Muscle layer of colon (tissue), 2 donors: ENCODE results near the gene ETV6.

Source experiments
- H3K27ac ChIP-seq: one replicate; pipeline ENCODE4 v1.7.0; 2013; ENCODE audit warnings: low read depth, mild to moderate bottlenecking, low read length, moderate library complexity
- H3K27me3 ChIP-seq, 2 donors: one replicate each; pipeline ENCODE4 v1.7.0; 2013; ENCODE audit warnings: low read length in 2 of 2, mild to moderate bottlenecking in 2 of 2; ENCODE audit not compliant: insufficient read depth in 2 of 2, control insufficient read depth in 1 of 2
- H3K36me3 ChIP-seq: one replicate; pipeline ENCODE4 v1.7.0; 2013; ENCODE audit warnings: mild to moderate bottlenecking, low read length; ENCODE audit not compliant: insufficient read depth
- H3K4me1 ChIP-seq: one replicate; pipeline ENCODE4 v1.7.0; 2013; ENCODE audit warnings: mild to moderate bottlenecking, low read length; ENCODE audit not compliant: insufficient read depth
- H3K4me3 ChIP-seq, 2 donors: one replicate each; pipeline ENCODE4 v1.7.0; 2013; ENCODE audit warnings: low read length in 2 of 2, low read depth in 1 of 2, mild to moderate bottlenecking in 1 of 2, moderate library complexity in 1 of 2
- H3K9ac ChIP-seq: one replicate; pipeline ENCODE4 v1.7.0; 2013; ENCODE audit warnings: low read length
- H3K9me3 ChIP-seq: one replicate; pipeline ENCODE4 v1.7.0; 2013; ENCODE audit warnings: mild to moderate bottlenecking, low read length
- donor health status: abdominal sarcoma.
- donor health status: Adenocarcinoma of cecum.

The ETV6 gene

GRCh38 chr12:11710431-11710830, 61.0 kb downstream of the ETV6 start:
- Histone ChIP-seq H3K9me3 (no peaks in the 10 kb centered on the region), H3K4me1 (peaks cover 64% of the 10 kb centered on the region), H3K4me3 (no peak overlapping the region), H3K36me3 (peaks cover 4% of the 10 kb centered on the region), H3K27ac (peak overlapping the region; percentile 29), H3K27me3 (no peaks in the 10 kb centered on the region), H3K9ac (no peak overlapping the region)

DNA sequence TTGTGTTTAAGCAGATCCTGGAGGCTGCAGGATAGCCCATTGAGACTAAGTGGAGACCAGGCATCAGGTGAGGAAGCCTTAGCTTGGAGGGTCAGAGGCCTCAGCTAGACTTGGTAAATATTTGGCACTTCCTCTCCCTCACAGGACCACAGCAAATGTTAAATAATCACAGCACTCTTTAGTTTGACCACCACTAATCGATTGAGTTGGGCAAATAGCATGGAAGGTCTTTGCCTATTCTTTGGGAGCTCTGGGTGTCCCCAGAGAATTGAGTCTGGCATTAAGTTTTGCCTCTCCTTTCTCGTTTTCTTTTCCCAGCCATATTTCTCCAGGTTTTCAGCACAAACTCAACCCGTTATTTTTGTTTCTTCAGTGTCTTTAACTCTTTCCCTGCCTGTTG, 61.4 kb downstream of the ETV6 start:
- Histone ChIP-seq H3K4me1 (peaks cover 59% of the 10 kb centered on the region), H3K4me3 (no peak overlapping the region), H3K9ac (no peak overlapping the region), H3K9me3 (no peaks in the 10 kb centered on the region), H3K36me3 (peaks cover 4% of the 10 kb centered on the region), H3K27ac (no peak overlapping the region), H3K27me3 (no peaks in the 10 kb centered on the region)

DNA sequence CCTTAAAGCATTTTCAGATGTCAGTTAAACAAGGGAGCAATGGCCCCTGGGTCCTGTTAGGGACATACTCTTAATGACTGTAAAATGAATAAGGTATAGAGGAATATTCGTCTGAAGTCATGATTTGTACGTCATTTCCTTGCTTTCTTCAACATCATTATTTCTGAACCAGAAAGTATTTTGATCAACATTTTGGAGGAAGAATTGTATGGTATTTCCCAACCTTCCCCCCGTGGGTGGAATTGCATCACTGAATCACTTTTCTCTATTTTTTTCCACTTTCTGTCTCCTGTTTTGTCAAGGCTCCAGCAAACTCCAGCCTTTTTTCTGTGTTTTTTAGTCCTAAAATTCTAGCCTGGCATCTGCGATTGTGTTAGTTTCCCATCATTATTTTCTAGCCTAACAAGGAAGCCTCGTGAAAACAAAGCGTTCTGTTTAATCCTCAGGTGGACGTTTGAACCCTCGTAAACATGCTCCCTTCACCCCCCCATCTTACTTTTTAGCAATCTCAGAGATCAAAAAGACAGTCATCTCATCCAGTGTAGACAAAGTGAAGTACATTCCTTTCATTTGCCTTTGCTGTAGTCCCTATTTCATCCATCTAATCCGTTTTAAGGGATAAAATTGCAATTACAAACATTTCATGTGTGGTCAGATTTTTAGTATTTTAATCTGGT, 62.3 kb downstream of the ETV6 start:
- Histone ChIP-seq H3K36me3 (peaks cover 4% of the 10 kb centered on the region), H3K9ac (no peak overlapping the region), H3K4me1 (peaks cover 53% of the 10 kb centered on the region), H3K4me3 (no peak overlapping the region), H3K9me3 (no peaks in the 10 kb centered on the region), H3K27me3 (no peaks in the 10 kb centered on the region), H3K27ac (no peak overlapping the region)

- no peak overlapping the region for H3K27ac ChIP-seq
- H3K27me3 ChIP-seq, result no peaks in the 10 kb centered on the region
- H3K4me1 ChIP-seq, result peaks cover 53% of the 10 kb centered on the region
- H3K9me3 ChIP-seq, result no peaks in the 10 kb centered on the region
- H3K9ac ChIP-seq, result no peak overlapping the region
- peaks cover 4% of the 10 kb centered on the region for H3K36me3 ChIP-seq
- H3K4me3 ChIP-seq, result no peak overlapping the region
Measured at GRCh38 chr12:11712491-11712890, 63.0 kb downstream of the ETV6 start.

DNA sequence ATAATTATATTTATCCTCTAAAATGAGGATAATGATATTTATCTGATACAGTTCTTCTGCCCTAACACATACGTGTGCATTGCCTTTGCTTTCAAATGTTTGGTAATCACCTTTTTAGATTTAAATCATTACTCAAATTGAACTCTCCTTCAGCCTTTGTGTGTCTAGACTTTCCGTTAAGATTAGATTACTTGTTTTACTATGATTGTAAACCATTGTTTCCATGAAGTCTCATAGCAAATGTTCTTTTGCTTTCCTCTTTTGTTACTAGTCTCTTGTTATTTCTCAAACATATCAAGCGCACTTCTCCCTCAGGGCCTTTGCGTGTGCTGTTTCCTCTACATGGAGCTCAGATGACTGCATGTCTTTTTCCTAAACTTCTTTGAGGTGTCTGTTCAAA, 63.7 kb downstream of the ETV6 start:
- H3K27me3 ChIP-seq, result no peaks in the 10 kb centered on the region
- H3K4me3 ChIP-seq, result no peak overlapping the region
- peaks cover 4% of the 10 kb centered on the region for H3K36me3 ChIP-seq
- no peak overlapping the region for H3K9ac ChIP-seq
- peaks cover 54% of the 10 kb centered on the region for H3K4me1 ChIP-seq
- H3K27ac ChIP-seq, result no peak overlapping the region
- no peaks in the 10 kb centered on the region for H3K9me3 ChIP-seq

GRCh38 chr12:11714626-11715025, 65.2 kb downstream of the ETV6 start:
- Histone ChIP-seq H3K4me3 (no peak overlapping the region), H3K9me3 (no peaks in the 10 kb centered on the region), H3K36me3 (peaks cover 4% of the 10 kb centered on the region), H3K4me1 (peaks cover 55% of the 10 kb centered on the region), H3K9ac (no peak overlapping the region), H3K27ac (no peak overlapping the region), H3K27me3 (no peaks in the 10 kb centered on the region)

GRCh38 chr12:11715621-11716020, 66.1 kb downstream of the ETV6 start:
- Histone ChIP-seq H3K9me3 (no peaks in the 10 kb centered on the region), H3K4me1 (peaks cover 55% of the 10 kb centered on the region), H3K27ac (no peak overlapping the region), H3K27me3 (no peaks in the 10 kb centered on the region), H3K4me3 (no peak overlapping the region), H3K36me3 (peaks cover 4% of the 10 kb centered on the region), H3K9ac (no peak overlapping the region)

DNA sequence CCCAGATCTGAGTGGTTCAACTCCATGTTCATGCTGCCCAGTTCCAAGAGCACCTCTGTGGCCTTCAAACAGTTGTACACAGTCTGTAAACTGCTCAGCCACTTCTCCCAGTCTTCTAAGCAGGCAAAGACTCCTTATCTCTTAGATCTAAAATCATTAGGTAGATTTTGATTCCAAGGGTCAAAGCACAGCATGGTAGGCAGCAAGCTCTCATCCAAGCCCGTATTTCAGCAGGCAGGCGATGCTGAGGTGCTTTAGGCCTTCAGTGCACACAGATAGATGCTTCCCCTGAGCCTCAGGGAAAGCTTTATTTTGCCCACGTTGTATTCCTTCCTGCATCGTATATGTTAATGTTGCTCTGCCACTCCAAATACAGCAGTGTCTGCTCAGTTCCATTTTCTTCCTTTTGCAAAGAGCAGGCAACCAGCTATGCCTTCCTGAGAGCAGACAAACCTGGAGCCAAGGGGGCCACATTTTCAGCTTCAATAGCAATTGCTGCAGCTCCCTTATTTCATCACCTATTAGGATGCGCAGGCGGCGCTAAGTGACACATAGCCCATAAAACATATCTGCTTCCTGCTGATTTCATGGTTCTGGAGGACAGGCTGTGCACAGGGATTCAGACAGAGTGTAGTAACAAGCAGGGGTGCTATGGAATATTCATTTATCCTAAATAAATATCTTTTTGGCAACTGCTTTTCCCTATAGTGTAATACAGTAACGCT, 67.5 kb downstream of the ETV6 start:
- Histone ChIP-seq H3K27me3 (no peaks in the 10 kb centered on the region), H3K4me1 (peaks cover 42% of the 10 kb centered on the region), H3K36me3 (peaks cover 4% of the 10 kb centered on the region), H3K9ac (no peak overlapping the region), H3K4me3 (no peak overlapping the region), H3K27ac (peak overlapping the region; percentile 70), H3K9me3 (no peaks in the 10 kb centered on the region)

GRCh38 chr12:11717519-11717961, 68.1 kb downstream of the ETV6 start:
- Histone ChIP-seq H3K9ac (no peak overlapping the region), H3K4me1 (peaks cover 38% of the 10 kb centered on the region), H3K27me3 (no peaks in the 10 kb centered on the region), H3K4me3 (no peak overlapping the region), H3K9me3 (no peaks in the 10 kb centered on the region), H3K36me3 (peaks cover 4% of the 10 kb centered on the region), H3K27ac (peak overlapping the region; percentile 70)

- Histone ChIP-seq H3K4me1 (peaks cover 38% of the 10 kb centered on the region), H3K27ac (no peak overlapping the region), H3K9ac (no peak overlapping the region), H3K9me3 (no peaks in the 10 kb centered on the region), H3K36me3 (no peaks in the 10 kb centered on the region), H3K27me3 (no peaks in the 10 kb centered on the region), H3K4me3 (no peak overlapping the region)
Measured at GRCh38 chr12:11718105-11718504, 68.6 kb downstream of the ETV6 start.

DNA sequence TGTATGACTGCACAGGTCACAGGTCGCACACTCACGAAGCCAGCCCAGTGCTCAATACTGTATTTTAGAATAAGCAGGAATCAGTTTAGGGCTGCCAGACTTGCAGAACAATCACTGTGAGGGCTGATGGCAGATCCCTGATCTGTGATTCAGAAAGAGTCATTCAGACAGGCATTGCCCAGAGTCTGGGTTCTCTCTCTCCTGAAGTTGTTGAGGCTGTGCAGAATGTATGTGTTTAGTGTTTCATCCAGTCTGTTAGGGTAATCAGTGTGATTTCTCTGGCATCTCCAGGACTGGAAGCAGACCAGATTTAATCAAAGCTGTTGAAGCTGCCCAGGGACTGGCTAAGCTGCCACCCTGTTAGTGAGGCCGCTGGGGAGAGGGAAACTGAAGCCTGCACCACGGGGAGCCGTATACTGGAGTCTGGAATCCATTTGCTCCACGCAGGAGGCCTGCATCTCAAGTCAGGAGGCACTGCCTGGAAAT, 69.3 kb downstream of the ETV6 start:
- Histone ChIP-seq H3K4me3 (peak overlapping the region in 1 of 2 donors; percentile 15), H3K27ac (peak overlapping the region; percentile 90), H3K4me1 (peaks cover 43% of the 10 kb centered on the region), H3K27me3 (no peaks in the 10 kb centered on the region), H3K36me3 (no peaks in the 10 kb centered on the region), H3K9ac (no peak overlapping the region), H3K9me3 (no peaks in the 10 kb centered on the region)
